K562 (cell line): ENCODE data around the gene WFIKKN1. TPM values are rescaled to one million over a fixed set of nuclear protein-coding genes. Genes with fewer than 3 reads are reported as not detected.

Source experiments
- ATF3 ChIP-seq, 2 experiments: fragments of 450-650 bp in 1 of 2; sonication (generic) in 1 of 2; formaldehyde crosslinking in 1 of 2; IDR thresholded peaks in 1 of 2; conservative IDR thresholded peaks in 1 of 2; 2 replicates each; pipeline versions ENCODE4 v1.6.1 to v1.8.1; 2016 to 2023; ENCODE audit warnings: mild to moderate bottlenecking in 2 of 2, moderate library complexity in 2 of 2, inconsistent platforms in 1 of 2, missing genetic modification reagents in 1 of 2
- ATF4 ChIP-seq: fragments of 450-650 bp; formaldehyde crosslinking; IDR thresholded peaks from 2 replicates; pipeline ENCODE4 v1.4.0; 2022; ENCODE audit warnings: mild to moderate bottlenecking, moderate library complexity
- DACH1 ChIP-seq: fragments of 450-650 bp; IDR thresholded peaks from 2 replicates; pipeline ENCODE4 v1.6.1; 2018; ENCODE audit not compliant: partially characterized antibody
- E4F1 ChIP-seq: fragments of 250-450 bp; sonication (Bioruptor Pico); IDR thresholded peaks from 2 replicates; pipeline ENCODE4 v1.5.0; 2021; ENCODE audit warnings: mild to moderate bottlenecking, borderline replicate concordance
- IFI16 ChIP-seq: fragments of 250-450 bp; sonication (Bioruptor Pico); IDR thresholded peaks from 2 replicates; pipeline ENCODE4 v2.1.2; 2022; ENCODE audit warnings: mild to moderate bottlenecking, inconsistent platforms
- MGA ChIP-seq: fragments of 450-650 bp; IDR thresholded peaks from 2 replicates; pipeline ENCODE4 v1.6.1; 2016; ENCODE audit warnings: mild to moderate bottlenecking, moderate library complexity
- RAD21 ChIP-seq, 2 experiments: fragments of 250-450 bp in 1 of 2; fragments of 450-650 bp in 1 of 2; sonication (Bioruptor Pico) in 1 of 2; formaldehyde crosslinking in 1 of 2; IDR thresholded peaks in 1 of 2; conservative IDR thresholded peaks in 1 of 2; 2 replicates each; pipeline versions ENCODE4 v1.4.0 to v1.8.0; 2020 to 2022; ENCODE audit warnings: mild to moderate bottlenecking in 2 of 2, moderate library complexity in 1 of 2
- SUPT5H ChIP-seq: fragments of 450-650 bp; IDR thresholded peaks from 2 replicates; pipeline ENCODE4 v1.6.1; 2016
- TCFL5 ChIP-seq: fragments of 250-450 bp; sonication (Bioruptor Pico); conservative IDR thresholded peaks from 2 replicates; pipeline ENCODE4 v1.6.1; 2021; ENCODE audit warnings: mild to moderate bottlenecking, moderate library complexity, matching md5 sums
- polyA plus RNA-seq, 8 experiments: library from polyadenylated mRNA; depleted of rRNA in 4 of 8; stranded (reverse) in 5 of 8; unstranded in 3 of 8; fragments of >200 nt; fragmentation: Nextera tagmentation in 2 of 8; fragmentation: Illumina TruSeq in 1 of 8; extraction: Ambion mirVana in 2 of 8; extraction: Trizol in 1 of 8; gene quantifications; 2 replicates each; pipeline versions ENCODE4 v1.2.1 to v1.2.3, GENCODE V29; 2011 to 2014; ENCODE audit warnings: inconsistent platforms in 1 of 8, missing spikeins in 1 of 8
- total RNA-seq, 7 experiments: library from RNA; depleted of rRNA in 6 of 7; stranded (reverse); fragments of >200 nt in 6 of 7; fragmentation: Illumina TruSeq in 2 of 7; extraction: Trizol in 2 of 7; gene quantifications; 2 replicates each; pipeline versions ENCODE4 v1.2.1 to v1.2.3, GENCODE V29; 2011 to 2021; ENCODE audit warnings: low replicate concordance in 1 of 7

Gene WFIKKN1
- total and polyA plus RNA-seq, 9 of the 15 experiments (the other 6 are each of a cell fraction or from before 2014, with no cell fraction given): 0.14 to 1.1 (median 0.50) TPM; not detected in 4

- TF ChIP-seq MGA (no peak), DACH1 (no peak), E4F1 (CRISPR knock-in tag) (no peak), RAD21 (CRISPR knock-in tag; conservative IDR thresholded peaks at IDR 0.05 in 1 of 2, IDR thresholded peaks at IDR 0.05 in 1 of 2) (peak; percentile 9 to 41; a peak in 2 of 4 replicates), IFI16 (CRISPR knock-in tag) (no peak), ATF4 (CRISPR knock-in tag) (peak; percentile 47; the same call in 1 of the 2 replicates), TCFL5 (CRISPR knock-in tag) (no peak), ATF3 (IDR thresholded peaks at IDR 0.05) (no peak), ATF3 (CRISPR knock-in tag; conservative IDR thresholded peaks at IDR 0.05) (peak; percentile 89), SUPT5H (peak; percentile 68)
Measured at GRCh38 chr16:636206-637080, 5.7 kb downstream of the WFIKKN1 start, which contains the start of gene METTL26 (continued).
